GM13976 (cell line): ENCODE data around the gene ADGRD2.

Experiments used
- DNase-seq: peaks from one replicate; pipeline ENCODE4 v3.0.0; 2012; ENCODE audit warnings: low spot score
- CTCF ChIP-seq: IDR thresholded peaks from 2 replicates; pipeline ENCODE4 v1.5.1; 2012; ENCODE audit warnings: borderline replicate concordance, mild to moderate bottlenecking; ENCODE audit not compliant: insufficient read depth; ENCODE audit errors: extremely low read depth, missing control alignments, control extremely low read depth
- in situ Hi-C: fragments of 300-500 bp; cut with MboI; formaldehyde crosslinking; loops from one replicate; pipeline ENCODE4 v1.12.0; 2022; ENCODE audit warnings: low sequenced_read_pairs, mixed read lengths, inconsistent platforms; ENCODE audit not compliant: unreplicated experiment

ADGRD2 gene

DNA sequence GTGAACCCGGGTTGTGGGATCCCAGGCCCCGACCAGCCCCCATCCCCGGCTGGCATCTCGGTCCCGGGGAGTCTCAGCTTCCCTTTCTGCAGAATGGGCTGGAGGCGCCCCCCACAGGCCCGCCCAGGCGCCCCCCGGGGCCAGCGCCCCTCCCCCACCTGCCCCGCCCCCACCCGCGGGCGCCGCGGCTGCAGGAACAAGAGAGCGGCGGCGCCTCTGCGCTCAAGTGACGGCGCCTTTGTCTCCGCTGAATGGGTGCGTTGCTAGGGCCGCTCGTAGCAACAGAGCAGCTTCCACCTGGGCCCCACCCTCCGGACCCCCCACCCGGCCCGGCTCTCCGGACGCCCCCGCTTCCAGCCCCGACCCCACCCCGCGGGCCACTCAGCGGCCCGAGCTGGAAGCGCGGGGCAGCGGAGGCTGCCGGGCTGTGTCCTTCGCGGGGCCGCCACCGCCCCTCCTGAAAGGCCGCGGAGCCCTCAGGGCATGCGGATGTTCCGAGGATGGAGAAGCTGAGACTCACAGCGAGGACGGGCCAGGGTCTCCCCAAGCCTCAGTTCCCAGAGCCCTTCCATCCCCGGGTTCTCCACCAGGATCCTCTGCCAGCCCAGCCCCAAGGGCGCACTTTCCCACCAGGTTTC lies 27.5 kb downstream of the ADGRD2 start:
- DNase-seq = no peak
- TF ChIP-seq CTCF = no peak
- in situ Hi-C loops = no loop called here

DNA sequence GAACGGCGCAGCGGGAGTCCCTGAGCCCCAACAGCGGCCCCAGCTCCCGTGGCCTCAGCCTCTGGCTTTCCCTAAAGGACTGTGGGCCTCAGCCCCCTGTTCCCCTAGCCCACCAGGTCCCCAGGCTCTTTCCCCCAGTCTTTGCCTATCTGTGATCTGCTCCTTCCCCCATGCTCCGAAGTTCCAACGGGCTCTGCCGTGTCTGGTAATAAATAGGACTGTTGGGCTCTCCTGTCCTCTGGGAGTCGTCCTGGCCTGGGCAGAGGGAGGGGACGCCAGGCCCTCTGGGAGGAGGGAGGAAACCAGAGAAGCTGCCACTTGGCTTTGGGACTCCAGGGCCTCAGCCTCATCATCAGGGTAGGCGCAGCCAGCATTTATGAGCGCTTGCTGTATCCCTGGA lies 28.1 kb downstream of the ADGRD2 start:
- TF ChIP-seq CTCF = no peak
- DNase-seq = no peak
- in situ Hi-C loops = no loop called here

- DNase-seq = no peak
- in situ Hi-C loops = no loop called here
- no peak for TF ChIP-seq CTCF
Measured at GRCh38 chr9:124479371-124479770, 29.1 kb downstream of the ADGRD2 start.

DNA sequence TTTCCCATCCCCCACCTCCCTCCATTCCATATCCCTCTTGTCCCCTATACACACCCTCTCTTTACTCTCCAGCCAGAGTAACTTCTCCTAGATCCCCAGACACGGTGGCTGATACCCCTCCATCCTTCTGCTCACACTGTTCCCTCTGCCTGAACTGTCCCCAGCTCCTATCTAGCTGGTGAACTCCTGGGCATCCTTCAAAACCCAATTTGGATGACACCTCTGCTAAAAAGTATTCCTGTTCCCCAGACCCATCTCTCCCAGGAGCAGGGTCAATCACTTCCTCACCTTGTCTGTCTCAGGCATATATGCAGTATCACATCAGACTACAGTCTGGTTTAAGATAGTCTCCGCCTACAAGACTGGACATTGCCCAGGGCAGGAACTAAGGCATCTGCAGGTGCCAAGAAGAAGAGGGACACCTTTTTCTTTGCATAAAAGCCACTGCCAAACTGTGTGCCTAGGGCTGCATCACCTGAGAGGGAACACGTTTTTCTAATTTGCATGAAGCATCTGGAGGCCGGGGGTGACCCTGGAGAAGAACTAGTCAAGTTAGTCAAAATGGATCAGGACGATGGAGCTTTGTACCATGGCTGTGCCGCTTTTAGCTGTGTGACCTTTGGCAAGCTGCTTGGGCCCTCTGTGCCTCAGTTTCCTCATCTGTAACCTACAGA lies 29.8 kb downstream of the ADGRD2 start:
- no peak for TF ChIP-seq CTCF
- DNase-seq = no peak
- in situ Hi-C loops = no loop called here

GRCh38 chr9:124480621-124480981 lies 30.4 kb downstream of the ADGRD2 start:
- in situ Hi-C loops = no loop called here
- TF ChIP-seq CTCF = peak; percentile 45
- peak; percentile 86 for DNase-seq

DNA sequence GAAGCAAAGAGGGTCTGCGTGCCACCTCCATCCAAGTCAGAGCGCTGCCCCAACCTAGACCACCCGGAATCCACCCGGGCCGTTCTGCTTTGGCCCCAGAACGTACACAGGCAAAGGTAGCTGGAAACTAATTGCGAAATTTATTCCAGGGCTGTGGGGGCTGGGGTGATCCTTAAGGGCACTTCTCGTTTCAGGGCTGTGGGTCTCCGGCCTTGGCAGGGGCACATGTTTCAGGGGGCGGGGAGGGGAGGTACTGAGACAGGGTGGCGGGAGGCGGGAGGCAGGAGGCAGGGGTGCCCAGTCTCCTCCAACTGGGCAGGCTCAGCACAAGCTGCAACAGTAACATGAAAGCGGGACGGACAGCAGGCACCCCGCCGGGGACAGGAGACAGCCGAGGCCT lies 30.9 kb downstream of the ADGRD2 start:
- TF ChIP-seq CTCF = no peak
- no peak for DNase-seq
- in situ Hi-C loops = no loop called here

DNA sequence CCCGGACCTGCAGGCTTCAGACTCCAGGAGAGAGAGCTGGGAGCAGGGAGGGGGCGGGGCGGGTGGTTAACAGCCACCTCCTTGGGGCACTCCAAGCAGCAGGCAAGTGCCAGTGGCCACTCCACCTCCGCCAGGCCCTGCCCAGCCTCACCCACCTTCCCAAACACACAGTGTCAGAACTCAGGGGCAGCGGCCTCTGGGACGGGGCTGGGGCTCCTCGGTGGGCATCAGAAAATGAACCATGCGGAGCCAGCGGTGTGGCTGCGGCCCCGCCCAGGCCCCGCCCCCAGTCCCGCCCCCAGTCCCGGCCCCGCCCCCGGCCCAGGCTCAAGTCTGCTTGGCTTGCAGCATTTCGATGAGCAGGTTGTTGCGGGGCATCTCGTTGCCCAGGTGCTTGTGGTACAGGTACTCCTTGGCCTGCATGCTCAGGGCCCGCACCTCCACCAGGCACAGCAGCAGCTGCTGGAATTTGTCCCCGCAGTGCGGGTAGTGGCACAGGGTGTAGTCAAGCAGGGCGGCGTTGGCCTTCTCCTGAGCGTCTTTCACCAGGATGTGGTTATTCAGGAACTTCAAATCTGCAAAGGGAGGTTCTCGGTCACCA lies 32.3 kb downstream of the ADGRD2 start:
- no peak for TF ChIP-seq CTCF
- in situ Hi-C loops = no loop called here
- no peak for DNase-seq
